Measurements from ENCODE around the gene AKNA. TPM values are rescaled to one million over a fixed set of nuclear protein-coding genes. Genes with fewer than 3 reads are reported as not detected.

The AKNA gene
- polyA plus RNA-seq, 1 of the 3 experiments (the other 2 are of a cell fraction) = 0.84 TPM

- no peaks in the 10 kb centered on the region for H3K79me2 ChIP-seq (ENCODE audit: insufficient read depth)
- no peaks in the 10 kb centered on the region for H3K9me2 ChIP-seq
- peaks cover 0 to 3% of the 10 kb centered on the region in 2 experiments for H3K36me3 ChIP-seq (replicated peaks in 1 of 2; ENCODE audit: control insufficient read depth in 1 of 2, insufficient read depth in 2 of 2, low read length in 1 of 2)
- no peaks in the 10 kb centered on the region for H4K20me1 ChIP-seq (ENCODE audit: insufficient read depth)
- no peaks in the 10 kb centered on the region for H3K9me3 ChIP-seq
- no peak for DNase-seq
- ChIA-PET POLR2A (no interaction called here), CTCF (interaction anchor here (2.3 kb wide), 1 partner anchor 153 kb away, joined by 8 read pairs; the partner anchor contains the start of gene COL27A1)
- H3K27ac ChIP-seq (ENCODE audit: low read depth in 2 of 2, low read length in 1 of 2) = no peak overlapping the region
- TF ChIP-seq, protein P1, sequence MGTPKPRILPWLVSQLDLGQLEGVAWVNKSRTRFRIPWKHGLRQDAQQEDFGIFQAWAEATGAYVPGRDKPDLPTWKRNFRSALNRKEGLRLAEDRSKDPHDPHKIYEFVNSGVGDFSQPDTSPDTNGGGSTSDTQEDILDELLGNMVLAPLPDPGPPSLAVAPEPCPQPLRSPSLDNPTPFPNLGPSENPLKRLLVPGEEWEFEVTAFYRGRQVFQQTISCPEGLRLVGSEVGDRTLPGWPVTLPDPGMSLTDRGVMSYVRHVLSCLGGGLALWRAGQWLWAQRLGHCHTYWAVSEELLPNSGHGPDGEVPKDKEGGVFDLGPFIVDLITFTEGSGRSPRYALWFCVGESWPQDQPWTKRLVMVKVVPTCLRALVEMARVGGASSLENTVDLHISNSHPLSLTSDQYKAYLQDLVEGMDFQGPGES (IDR thresholded peaks at IDR 0.05; ENCODE audit: low read depth, low read length) = no peak
- TF ChIP-seq RAD21 (IDR thresholded peaks at IDR 0.05; ENCODE audit: low read length) = no peak
- H3K9ac ChIP-seq = no peak overlapping the region
- 93% methylated on average over 6 of the region's 6 CpGs for whole genome bisulfite sequencing (ENCODE audit: low lambda C conversion rate)
- no peak overlapping the region for H2AFZ ChIP-seq (ENCODE audit: low read depth)
- H3K4me3 ChIP-seq (ENCODE audit: low read depth in 2 of 2, low read length in 1 of 2) = no peak overlapping the region
- H3K4me1 ChIP-seq (ENCODE audit: control insufficient read depth in 1 of 2, insufficient read depth in 2 of 2, low read depth in 1 of 2, low read length in 1 of 2) = peaks cover 0 to 5% of the 10 kb centered on the region in 2 experiments; a peak in 1 of 4 replicates
- H3K27me3 ChIP-seq (ENCODE audit: insufficient read depth) = no peaks in the 10 kb centered on the region
- H3F3A ChIP-seq (replicated peaks; ENCODE audit: insufficient read depth) = no peaks in the 10 kb centered on the region
- H3K4me2 ChIP-seq = no peak overlapping the region
Observed at GRCh38 chr9:114307899-114308267, 79.9 kb downstream of the AKNA start.

- Histone ChIP-seq H3K4me1 (ENCODE audit: control insufficient read depth in 1 of 2, insufficient read depth in 2 of 2, low read depth in 1 of 2, low read length in 1 of 2) (peaks cover 0 to 5% of the 10 kb centered on the region in 2 experiments; a peak in 1 of 4 replicates), H3F3A (replicated peaks; ENCODE audit: insufficient read depth) (no peaks in the 10 kb centered on the region), H3K4me3 (ENCODE audit: low read depth in 2 of 2, low read length in 1 of 2) (no peak overlapping the region), H3K79me2 (ENCODE audit: insufficient read depth) (no peaks in the 10 kb centered on the region), H3K4me2 (no peak overlapping the region), H2AFZ (ENCODE audit: low read depth) (no peak overlapping the region), H4K20me1 (ENCODE audit: insufficient read depth) (no peaks in the 10 kb centered on the region), H3K9me2 (no peaks in the 10 kb centered on the region), H3K9me3 (no peaks in the 10 kb centered on the region), H3K27ac (ENCODE audit: low read depth in 2 of 2, low read length in 1 of 2) (no peak overlapping the region), H3K27me3 (ENCODE audit: insufficient read depth) (no peaks in the 10 kb centered on the region), H3K9ac (no peak overlapping the region), H3K36me3 (replicated peaks in 1 of 2; ENCODE audit: control insufficient read depth in 1 of 2, insufficient read depth in 2 of 2, low read length in 1 of 2) (no peaks in the 10 kb centered on the region)
- ChIA-PET POLR2A (no interaction called here), CTCF (interaction anchor here (0.7 to 1.2 kb wide), 6 partner anchors 23 to 231 kb away, joined by 3 to 4 read pairs (median 3); partner anchors contain the start of gene KIF12)
- no peak for DNase-seq
- TF ChIP-seq ZBTB33 (IDR thresholded peaks at IDR 0.05; ENCODE audit: borderline replicate concordance, low read depth) (no peak), RXRA (IDR thresholded peaks at IDR 0.05; ENCODE audit: borderline replicate concordance, low read depth) (no peak), ELF1 (IDR thresholded peaks at IDR 0.05) (no peak), TAF1 (IDR thresholded peaks at IDR 0.05; ENCODE audit: borderline replicate concordance, low read depth, low read length) (no peak), MXI1 (IDR thresholded peaks at IDR 0.05; ENCODE audit: low read depth, low read length) (no peak), GATA2 (CRISPR knock-in tag; IDR thresholded peaks at IDR 0.05) (no peak), POLR2AphosphoS5 (IDR thresholded peaks at IDR 0.05; ENCODE audit: low read depth, low read length) (no peak), JUND (IDR thresholded peaks at IDR 0.05) (no peak), RFX5 (IDR thresholded peaks at IDR 0.05; ENCODE audit: low read length) (no peak)
- TF ChIP-seq, protein P2, sequence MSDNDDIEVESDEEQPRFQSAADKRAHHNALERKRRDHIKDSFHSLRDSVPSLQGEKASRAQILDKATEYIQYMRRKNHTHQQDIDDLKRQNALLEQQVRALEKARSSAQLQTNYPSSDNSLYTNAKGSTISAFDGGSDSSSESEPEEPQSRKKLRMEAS (IDR thresholded peaks at IDR 0.05; ENCODE audit: low read depth) = no peak
- WGBS (ENCODE audit: low lambda C conversion rate) = 95% methylated on average over 6 of the region's 10 CpGs
Observed at GRCh38 chr9:114304416-114305188, 83.2 kb downstream of the AKNA start.
